ENCODE data around the gene VPS37C.

Gene VPS37C

DNA sequence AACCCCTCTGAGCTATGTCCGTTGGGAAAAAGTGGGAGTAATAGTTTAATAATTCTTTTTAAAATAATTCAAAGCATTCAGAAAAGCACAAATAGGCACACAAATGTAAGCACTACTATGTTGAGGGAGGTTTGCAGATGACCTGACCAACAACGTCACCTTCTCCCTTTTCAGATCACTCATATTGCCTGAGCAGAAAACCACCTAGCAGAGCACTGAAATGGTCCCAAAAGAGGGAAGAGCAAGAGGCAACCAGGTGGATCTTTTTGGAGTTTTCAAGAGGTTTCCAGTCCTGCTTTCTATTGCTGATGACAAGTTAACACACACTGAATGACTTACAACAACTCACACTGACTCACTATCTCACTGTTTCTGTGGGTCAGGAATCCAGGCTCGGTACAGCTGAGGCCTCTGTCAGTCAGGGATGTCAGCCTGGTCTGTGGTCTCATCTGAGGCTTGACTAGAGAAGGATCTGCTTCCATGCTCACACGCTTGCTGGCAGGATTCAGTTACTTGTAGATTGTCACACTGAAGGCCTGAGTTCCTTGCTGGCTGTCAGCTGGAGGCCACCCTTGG, 37.8 kb upstream of the VPS37C start:
- Histone ChIP-seq H3K4me3 (replicated peaks; ENCODE audit: insufficient read depth, low read length) (no peak overlapping the region), H3K27ac (replicated peaks) (no peak overlapping the region), H3K27me3 (ENCODE audit: insufficient read depth, poor library complexity, severe bottlenecking) (no peaks in the 10 kb centered on the region)
- DNase-seq (ENCODE audit: low read depth in 1 of 2, low spot score in 1 of 2), result no peak
- no peak for TF ChIP-seq POLR2AphosphoS5 (IDR thresholded peaks at IDR 0.05; ENCODE audit: low read depth)

DNA sequence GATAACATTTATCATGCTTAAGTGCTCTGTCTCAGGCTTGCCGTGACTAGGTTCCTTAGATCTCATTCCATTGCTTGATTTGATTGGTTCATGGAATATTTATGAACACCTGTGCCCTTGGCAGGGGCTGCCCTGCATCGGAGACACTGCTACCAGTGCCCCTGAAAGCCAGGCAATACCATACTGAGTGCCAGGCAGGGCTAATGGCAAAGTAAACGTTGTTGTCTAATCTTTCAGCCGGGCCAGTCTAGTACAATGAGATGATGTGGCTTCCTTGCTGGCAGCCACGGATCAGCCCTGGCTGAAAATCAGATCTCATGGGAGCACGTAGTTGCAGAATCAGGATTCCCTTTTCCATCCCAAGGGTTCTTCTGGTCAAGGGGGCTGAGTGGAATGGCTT, 37.1 kb upstream of the VPS37C start:
- DNase-seq (ENCODE audit: low read depth in 1 of 2, low spot score in 1 of 2), result no peak
- Histone ChIP-seq H3K4me3 (replicated peaks; ENCODE audit: insufficient read depth, low read length) (no peak overlapping the region), H3K27me3 (ENCODE audit: insufficient read depth, poor library complexity, severe bottlenecking) (no peaks in the 10 kb centered on the region), H3K27ac (replicated peaks) (no peak overlapping the region)
- TF ChIP-seq, protein P1, sequence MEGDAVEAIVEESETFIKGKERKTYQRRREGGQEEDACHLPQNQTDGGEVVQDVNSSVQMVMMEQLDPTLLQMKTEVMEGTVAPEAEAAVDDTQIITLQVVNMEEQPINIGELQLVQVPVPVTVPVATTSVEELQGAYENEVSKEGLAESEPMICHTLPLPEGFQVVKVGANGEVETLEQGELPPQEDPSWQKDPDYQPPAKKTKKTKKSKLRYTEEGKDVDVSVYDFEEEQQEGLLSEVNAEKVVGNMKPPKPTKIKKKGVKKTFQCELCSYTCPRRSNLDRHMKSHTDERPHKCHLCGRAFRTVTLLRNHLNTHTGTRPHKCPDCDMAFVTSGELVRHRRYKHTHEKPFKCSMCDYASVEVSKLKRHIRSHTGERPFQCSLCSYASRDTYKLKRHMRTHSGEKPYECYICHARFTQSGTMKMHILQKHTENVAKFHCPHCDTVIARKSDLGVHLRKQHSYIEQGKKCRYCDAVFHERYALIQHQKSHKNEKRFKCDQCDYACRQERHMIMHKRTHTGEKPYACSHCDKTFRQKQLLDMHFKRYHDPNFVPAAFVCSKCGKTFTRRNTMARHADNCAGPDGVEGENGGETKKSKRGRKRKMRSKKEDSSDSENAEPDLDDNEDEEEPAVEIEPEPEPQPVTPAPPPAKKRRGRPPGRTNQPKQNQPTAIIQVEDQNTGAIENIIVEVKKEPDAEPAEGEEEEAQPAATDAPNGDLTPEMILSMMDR (IDR thresholded peaks at IDR 0.05; ENCODE audit: insufficient read depth, low read length), result no peak
- TF ChIP-seq GABPA (IDR thresholded peaks at IDR 0.05; ENCODE audit: low read depth), result no peak
- TF ChIP-seq POLR2AphosphoS5 (IDR thresholded peaks at IDR 0.05; ENCODE audit: low read depth), result no peak
- no peak for TF ChIP-seq REST (IDR thresholded peaks at IDR 0.05; ENCODE audit: insufficient replicate concordance, low read depth)
- no peak for TF ChIP-seq SPI1 (IDR thresholded peaks at IDR 0.05; ENCODE audit: borderline replicate concordance, low read depth)

DNA sequence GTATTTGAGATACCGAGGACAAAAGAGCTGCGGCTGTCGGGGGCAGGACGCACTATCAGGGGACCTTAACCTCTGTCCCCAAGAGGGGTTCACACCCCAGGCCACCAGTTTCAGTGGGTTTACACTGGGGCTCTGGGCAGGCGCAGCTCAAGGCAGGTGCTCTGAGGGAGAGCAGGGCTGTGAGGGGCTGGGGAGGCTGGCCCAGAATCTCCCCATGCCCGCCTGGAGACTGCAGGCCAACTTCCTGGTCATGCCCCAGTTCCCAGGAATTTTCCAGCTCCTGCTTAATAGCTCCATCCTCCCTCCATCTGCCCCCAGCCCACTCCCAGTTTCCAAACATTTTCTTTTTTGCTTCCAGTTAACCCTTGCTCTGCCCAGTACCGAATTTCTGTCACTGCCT, 34.5 kb upstream of the VPS37C start:
- no peak overlapping the region for H3K4me3 ChIP-seq (replicated peaks; ENCODE audit: insufficient read depth, low read length)
- no peak for DNase-seq (ENCODE audit: low read depth in 1 of 2, low spot score in 1 of 2)
- H3K27me3 ChIP-seq (ENCODE audit: insufficient read depth, poor library complexity, severe bottlenecking), result no peaks in the 10 kb centered on the region
- TF ChIP-seq REST (IDR thresholded peaks at IDR 0.05; ENCODE audit: insufficient replicate concordance, low read depth) (no peak), SPI1 (IDR thresholded peaks at IDR 0.05; ENCODE audit: borderline replicate concordance, low read depth) (no peak), POLR2AphosphoS5 (IDR thresholded peaks at IDR 0.05; ENCODE audit: low read depth) (no peak), GABPA (IDR thresholded peaks at IDR 0.05; ENCODE audit: low read depth) (no peak)
- TF ChIP-seq, protein P1 (IDR thresholded peaks at IDR 0.05; ENCODE audit: insufficient read depth, low read length), result no peak
- H3K27ac ChIP-seq (replicated peaks), result no peak overlapping the region

- DNase-seq (ENCODE audit: low read depth in 1 of 2, low spot score in 1 of 2), result no peak
- no peaks in the 10 kb centered on the region for H3K27me3 ChIP-seq (ENCODE audit: insufficient read depth, poor library complexity, severe bottlenecking)
Measured at GRCh38 chr11:61194981-61195695, 33.9 kb upstream of the VPS37C start.

More at GRCh38 chr11:61194981-61195695, 33.9 kb upstream of the VPS37C start:
- Histone ChIP-seq H3K4me3 (replicated peaks; ENCODE audit: insufficient read depth, low read length) (no peak overlapping the region), H3K27ac (replicated peaks) (no peak overlapping the region)
- TF ChIP-seq SPI1 (IDR thresholded peaks at IDR 0.05; ENCODE audit: borderline replicate concordance, low read depth), result no peak
- no peak for TF ChIP-seq REST (IDR thresholded peaks at IDR 0.05; ENCODE audit: insufficient replicate concordance, low read depth)
- TF ChIP-seq, protein P1 (IDR thresholded peaks at IDR 0.05; ENCODE audit: insufficient read depth, low read length), result no peak
- no peak for TF ChIP-seq POLR2AphosphoS5 (IDR thresholded peaks at IDR 0.05; ENCODE audit: low read depth)
- TF ChIP-seq GABPA (IDR thresholded peaks at IDR 0.05; ENCODE audit: low read depth), result no peak

Data from HL-60 (cell line).